ENCODE results near the gene APOL2.
"Not testable (repeated sequence)": the region's sequence is repeated elsewhere in the genome, so short reads cannot be mapped to it uniquely, and the experiment has no call there.

APOL2 gene

GRCh38 chr22:36196254-36197064, 42.9 kb downstream of the APOL2 start:
- no peak for FAIRE-seq

- peak; percentile 85 for FAIRE-seq
Observed at GRCh38 chr22:36194971-36195370, 44.4 kb downstream of the APOL2 start.

DNA sequence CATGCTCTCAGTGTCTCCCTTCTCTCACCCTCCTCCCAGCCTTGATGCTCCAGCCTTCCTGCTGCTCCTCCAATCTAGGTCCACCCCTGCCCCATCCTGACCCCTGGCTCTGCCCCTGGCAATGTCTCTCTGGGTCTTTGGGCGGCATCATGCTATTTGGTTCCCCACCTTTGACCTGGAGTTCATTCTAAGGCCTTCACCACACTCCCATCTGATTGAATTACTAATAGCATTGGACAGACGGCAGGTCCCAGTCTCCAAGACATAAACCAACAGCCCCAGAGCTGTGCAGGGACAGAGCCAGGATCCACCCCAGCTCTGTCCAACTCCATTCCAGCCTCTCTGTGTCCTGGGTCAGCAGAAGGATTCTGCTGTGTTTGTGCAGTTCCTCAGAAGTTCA, 44.9 kb downstream of the APOL2 start:
- no peak for FAIRE-seq

DNA sequence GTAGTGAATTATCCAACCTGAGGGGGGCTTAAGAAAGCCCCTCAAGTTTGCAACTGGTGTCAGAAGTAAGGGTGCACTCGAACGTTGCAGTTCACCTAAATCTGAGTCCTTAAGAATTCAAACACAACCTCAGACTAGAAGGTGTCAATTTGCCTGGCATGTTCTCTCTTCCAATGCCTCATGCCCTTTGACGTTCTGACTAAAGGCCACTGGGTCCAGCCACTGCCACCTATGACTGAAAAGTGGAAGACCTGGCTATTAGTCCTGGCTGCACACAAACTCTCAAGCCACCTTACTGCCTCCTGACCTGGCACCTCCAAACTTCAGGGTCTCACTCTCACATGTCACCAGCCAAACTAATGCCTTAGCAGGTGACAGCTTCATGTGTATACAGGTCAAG, 45.8 kb downstream of the APOL2 start:
- no peak for FAIRE-seq

GRCh38 chr22:36193171-36193570, 46.2 kb downstream of the APOL2 start:
- FAIRE-seq: no peak

GRCh38 chr22:36192542-36192941, 46.8 kb downstream of the APOL2 start:
- no peak for FAIRE-seq

- FAIRE-seq: no peak
Observed at GRCh38 chr22:36191106-36191836, 48.1 kb downstream of the APOL2 start.

- FAIRE-seq: not testable (repeated sequence)
Observed at GRCh38 chr22:36187862-36188261, 51.5 kb downstream of the APOL2 start.

- FAIRE-seq: no peak
Observed at GRCh38 chr22:36185828-36186624, 53.3 kb downstream of the APOL2 start.

GRCh38 chr22:36184433-36185025, 54.8 kb downstream of the APOL2 start:
- no peak for FAIRE-seq

- FAIRE-seq: no peak
Observed at GRCh38 chr22:36183446-36183845, 55.9 kb downstream of the APOL2 start.

- no peak for FAIRE-seq
Observed at GRCh38 chr22:36182857-36183256, 56.5 kb downstream of the APOL2 start.

DNA sequence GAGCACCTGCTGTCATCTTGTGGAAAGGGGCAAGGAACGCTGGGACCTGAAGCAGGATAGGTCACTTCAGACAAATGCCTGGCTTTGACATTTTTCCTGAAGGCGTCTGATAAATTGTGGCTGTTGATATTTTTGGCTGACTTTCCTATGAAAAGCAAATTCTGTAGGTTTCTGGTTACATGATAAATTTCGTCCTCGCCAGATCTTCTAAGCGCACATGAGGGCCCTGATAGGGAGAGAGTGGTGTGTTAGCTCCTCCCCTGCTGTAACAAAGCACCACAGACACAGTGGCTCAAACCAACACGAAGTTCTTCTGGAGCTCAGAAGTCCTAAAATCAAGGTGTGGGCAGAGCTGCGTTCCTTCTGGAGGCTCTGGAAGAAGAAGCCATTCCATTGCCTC, 57.3 kb downstream of the APOL2 start:
- FAIRE-seq: no peak

DNA sequence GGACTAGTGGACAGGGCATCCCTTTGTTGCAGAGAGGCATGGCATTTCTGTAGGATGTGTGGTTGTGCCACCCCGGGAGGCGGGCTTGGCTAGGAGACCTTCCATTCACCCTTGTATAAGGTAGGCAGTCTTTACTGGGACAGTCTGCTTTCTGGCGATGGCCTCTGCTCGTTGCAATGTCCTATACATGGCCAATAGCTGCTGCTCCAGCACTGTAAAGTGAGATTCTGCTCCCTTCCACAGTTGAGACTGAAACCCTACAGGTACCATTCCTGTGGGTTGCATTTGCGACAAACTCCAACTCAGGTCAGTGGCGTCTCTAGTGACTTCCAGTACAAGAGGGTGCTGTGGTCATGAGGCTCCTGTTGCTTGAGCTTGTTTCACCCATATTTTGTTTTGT, 58.4 kb downstream of the APOL2 start:
- FAIRE-seq: no peak

- no peak for FAIRE-seq
Observed at GRCh38 chr22:36180038-36180880, 59.1 kb downstream of the APOL2 start.

DNA sequence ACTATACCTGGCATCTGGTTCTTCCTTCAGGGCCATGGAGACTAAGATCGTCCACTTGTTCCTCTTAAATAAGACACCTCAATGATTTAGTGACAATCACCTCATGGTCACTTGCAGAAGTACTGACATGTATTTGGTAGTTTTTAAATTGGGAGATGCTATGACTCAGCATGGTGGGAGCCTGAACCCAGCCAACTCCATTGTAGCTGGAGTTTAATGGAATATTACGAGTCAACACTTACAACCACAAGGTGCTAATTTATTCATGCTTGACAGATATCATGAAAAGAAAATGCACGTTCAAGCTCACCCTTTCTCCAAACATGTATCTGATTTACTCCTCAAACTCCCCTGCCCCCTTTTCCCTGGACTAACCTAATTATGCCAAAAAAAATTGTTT, 62.2 kb downstream of the APOL2 start:
- no peak for FAIRE-seq

Measured in TTC549 (cell line).